IPS-18c (cell line): ENCODE data around the gene DLX4.

Source experiments
- H3K4me3 ChIP-seq: 2 replicates; pipeline ENCODE4 v1.7.0; 2013; ENCODE audit warnings: low read depth, mild to moderate bottlenecking, low read length, moderate library complexity; ENCODE audit not compliant: insufficient read depth
- H3K9me3 ChIP-seq: one replicate; pipeline ENCODE4 v1.6.1; 2013; ENCODE audit warnings: mild to moderate bottlenecking, low read length, moderate library complexity; ENCODE audit not compliant: control insufficient read depth, insufficient read depth

Gene DLX4

GRCh38 chr17:50015146-50015545, 46.2 kb downstream of the DLX4 start:
- no peak overlapping the region for H3K4me3 ChIP-seq

GRCh38 chr17:50018909-50019308, 49.9 kb downstream of the DLX4 start:
- H3K9me3 ChIP-seq: peaks cover 8% of the 10 kb centered on the region
- H3K4me3 ChIP-seq: no peak overlapping the region

More at GRCh38 chr17:50015146-50015545, 46.2 kb downstream of the DLX4 start:
- peaks cover 8% of the 10 kb centered on the region for H3K9me3 ChIP-seq

GRCh38 chr17:50020841-50021599, 52.0 kb downstream of the DLX4 start:
- H3K4me3 ChIP-seq: no peak overlapping the region
- H3K9me3 ChIP-seq: no peaks in the 10 kb centered on the region

- H3K4me3 ChIP-seq: no peak overlapping the region
- H3K9me3 ChIP-seq: no peaks in the 10 kb centered on the region
These were observed 52.8 kb downstream of the DLX4 start for GRCh38 chr17:50021681-50022370.

GRCh38 chr17:50022463-50023130, 53.6 kb downstream of the DLX4 start:
- no peaks in the 10 kb centered on the region for H3K9me3 ChIP-seq
- no peak overlapping the region for H3K4me3 ChIP-seq

GRCh38 chr17:50023520-50023919, 54.5 kb downstream of the DLX4 start:
- H3K4me3 ChIP-seq: no peak overlapping the region
- H3K9me3 ChIP-seq: no peaks in the 10 kb centered on the region
